ENCODE results near the gene UPF2. TPM values are rescaled to one million over a fixed set of nuclear protein-coding genes. Genes with fewer than 3 reads are reported as not detected.

UPF2 gene
- total RNA-seq, 2 experiments from 2014 or later = 26.7 to 28.5 TPM

- ChIA-PET POLR2A (no interaction called here), CTCF (no interaction called here)
- H3K4me3 Mint-ChIP-seq = no peak overlapping the region
- H3K27me3 Mint-ChIP-seq = no peaks in the 10 kb centered on the region
- H3K4me1 Mint-ChIP-seq = peaks cover 10% of the 10 kb centered on the region
- no peak for DNase-seq
- no peak overlapping the region for H3K27ac Mint-ChIP-seq
- no peaks in the 10 kb centered on the region for H3K36me3 Mint-ChIP-seq (ENCODE audit: low read depth)
- H3K9me3 Mint-ChIP-seq = no peaks in the 10 kb centered on the region
These were observed 161.6 kb downstream of the UPF2 start for GRCh38 chr10:11881030-11881476.

GRCh38 chr10:11880151-11881029 is 162.2 kb downstream of the UPF2 start:
- ChIA-PET CTCF (no interaction called here), POLR2A (no interaction called here)
- no peaks in the 10 kb centered on the region for H3K9me3 Mint-ChIP-seq
- DNase-seq = no peak
- H3K27me3 Mint-ChIP-seq = no peaks in the 10 kb centered on the region
- peaks cover 10% of the 10 kb centered on the region for H3K4me1 Mint-ChIP-seq
- H3K4me3 Mint-ChIP-seq = no peak overlapping the region
- H3K27ac Mint-ChIP-seq = no peak overlapping the region
- no peaks in the 10 kb centered on the region for H3K36me3 Mint-ChIP-seq (ENCODE audit: low read depth)

- ChIA-PET POLR2A (no interaction called here), CTCF (no interaction called here)
- Mint-ChIP-seq H3K27me3 (no peaks in the 10 kb centered on the region), H3K4me3 (no peak overlapping the region), H3K36me3 (ENCODE audit: low read depth) (no peaks in the 10 kb centered on the region), H3K4me1 (peaks cover 15% of the 10 kb centered on the region), H3K9me3 (no peaks in the 10 kb centered on the region), H3K27ac (no peak overlapping the region)
- DNase-seq = no peak
These were observed 163.1 kb downstream of the UPF2 start for GRCh38 chr10:11879387-11880094.

- Mint-ChIP-seq H3K9me3 (no peaks in the 10 kb centered on the region), H3K4me1 (peaks cover 19% of the 10 kb centered on the region), H3K27ac (no peak overlapping the region), H3K27me3 (peaks cover 3% of the 10 kb centered on the region), H3K36me3 (ENCODE audit: low read depth) (no peaks in the 10 kb centered on the region), H3K4me3 (no peak overlapping the region)
- ChIA-PET CTCF (no interaction called here), POLR2A (no interaction called here)
- DNase-seq = no peak
These were observed 163.8 kb downstream of the UPF2 start for GRCh38 chr10:11878776-11879175.

GRCh38 chr10:11877591-11877905 is 165.1 kb downstream of the UPF2 start:
- Mint-ChIP-seq H3K27me3 (peaks cover 11% of the 10 kb centered on the region), H3K27ac (no peak overlapping the region), H3K4me1 (peaks cover 11% of the 10 kb centered on the region), H3K4me3 (no peak overlapping the region), H3K9me3 (no peaks in the 10 kb centered on the region), H3K36me3 (ENCODE audit: low read depth) (no peaks in the 10 kb centered on the region)
- no peak for DNase-seq
- ChIA-PET CTCF (no interaction called here), POLR2A (interaction anchor here (0.7 kb wide), 1 partner anchor 10 kb away, joined by 3 read pairs; no protein-coding TSS in a partner anchor)

- peaks cover 9% of the 10 kb centered on the region for H3K4me1 Mint-ChIP-seq
- POLR2A ChIA-PET = interaction anchor here (0.7 kb wide), 1 partner anchor 9 kb away, joined by 3 read pairs; no protein-coding TSS in a partner anchor
- no peaks in the 10 kb centered on the region for H3K9me3 Mint-ChIP-seq
- H3K36me3 Mint-ChIP-seq (ENCODE audit: low read depth) = no peaks in the 10 kb centered on the region
- H3K27me3 Mint-ChIP-seq = peaks cover 11% of the 10 kb centered on the region
- no peak for DNase-seq
- no peak overlapping the region for H3K27ac Mint-ChIP-seq
- no peak overlapping the region for H3K4me3 Mint-ChIP-seq
- CTCF ChIA-PET = interaction anchor here (0.5 kb wide), 1 partner anchor 527 kb away, joined by 3 read pairs; no protein-coding TSS in a partner anchor
These were observed 165.6 kb downstream of the UPF2 start for GRCh38 chr10:11876805-11877590.

- DNase-seq = no peak
- CTCF ChIA-PET = interaction anchor here (0.5 kb wide), 1 partner anchor 526 kb away, joined by 3 read pairs; no protein-coding TSS in a partner anchor
- Mint-ChIP-seq H3K4me1 (peaks cover 13% of the 10 kb centered on the region), H3K9me3 (no peaks in the 10 kb centered on the region), H3K36me3 (ENCODE audit: low read depth) (no peaks in the 10 kb centered on the region), H3K4me3 (no peak overlapping the region), H3K27ac (no peak overlapping the region), H3K27me3 (peaks cover 14% of the 10 kb centered on the region)
- POLR2A ChIA-PET = no interaction called here
These were observed 166.3 kb downstream of the UPF2 start for GRCh38 chr10:11876324-11876723.

GRCh38 chr10:11875494-11876281 is 166.9 kb downstream of the UPF2 start:
- POLR2A ChIA-PET = no interaction called here
- Mint-ChIP-seq H3K4me3 (no peak overlapping the region), H3K36me3 (ENCODE audit: low read depth) (no peaks in the 10 kb centered on the region), H3K4me1 (peaks cover 16% of the 10 kb centered on the region), H3K9me3 (no peaks in the 10 kb centered on the region), H3K27ac (no peak overlapping the region), H3K27me3 (peaks cover 17% of the 10 kb centered on the region)
- CTCF ChIA-PET = no interaction called here
- DNase-seq = no peak

- peaks cover 18% of the 10 kb centered on the region for H3K4me1 Mint-ChIP-seq
- no peaks in the 10 kb centered on the region for H3K36me3 Mint-ChIP-seq (ENCODE audit: low read depth)
- no peak for DNase-seq
- H3K27ac Mint-ChIP-seq = no peak overlapping the region
- no peak overlapping the region for H3K4me3 Mint-ChIP-seq
- CTCF ChIA-PET = no interaction called here
- no peaks in the 10 kb centered on the region for H3K9me3 Mint-ChIP-seq
- POLR2A ChIA-PET = no interaction called here
- peaks cover 20% of the 10 kb centered on the region for H3K27me3 Mint-ChIP-seq
These were observed 167.8 kb downstream of the UPF2 start for GRCh38 chr10:11874568-11875493.

- H3K4me3 Mint-ChIP-seq = no peak overlapping the region
- no peaks in the 10 kb centered on the region for H3K36me3 Mint-ChIP-seq (ENCODE audit: low read depth)
- ChIA-PET CTCF (no interaction called here), POLR2A (no interaction called here)
- DNase-seq = no peak
- H3K4me1 Mint-ChIP-seq = peaks cover 18% of the 10 kb centered on the region
- H3K9me3 Mint-ChIP-seq = no peaks in the 10 kb centered on the region
- H3K27me3 Mint-ChIP-seq = peaks cover 35% of the 10 kb centered on the region
- no peak overlapping the region for H3K27ac Mint-ChIP-seq
These were observed 171.1 kb downstream of the UPF2 start for GRCh38 chr10:11871466-11871865.

GRCh38 chr10:11870900-11871400 is 171.7 kb downstream of the UPF2 start:
- ChIA-PET POLR2A (no interaction called here), CTCF (no interaction called here)
- no peak for DNase-seq
- H3K4me1 Mint-ChIP-seq = peaks cover 18% of the 10 kb centered on the region
- no peak overlapping the region for H3K27ac Mint-ChIP-seq
- H3K9me3 Mint-ChIP-seq = no peaks in the 10 kb centered on the region
- peaks cover 39% of the 10 kb centered on the region for H3K27me3 Mint-ChIP-seq
- no peaks in the 10 kb centered on the region for H3K36me3 Mint-ChIP-seq (ENCODE audit: low read depth)
- no peak overlapping the region for H3K4me3 Mint-ChIP-seq

- Mint-ChIP-seq H3K4me3 (no peak overlapping the region), H3K27ac (no peak overlapping the region), H3K36me3 (ENCODE audit: low read depth) (no peaks in the 10 kb centered on the region), H3K9me3 (no peaks in the 10 kb centered on the region), H3K4me1 (peaks cover 18% of the 10 kb centered on the region), H3K27me3 (peaks cover 44% of the 10 kb centered on the region)
- CTCF ChIA-PET = no interaction called here
- POLR2A ChIA-PET = no interaction called here
- DNase-seq = no peak
These were observed 172.2 kb downstream of the UPF2 start for GRCh38 chr10:11870461-11870780.

All from activated CD4-positive, alpha-beta memory T cell treated with anti-CD3 and anti-CD28 coated beads, Interleukin-2, amount 10 ng/mL, durations not matched to agents 7 days and 5 days (primary cell).